SH-SY5Y (cell line): ENCODE results near the gene EGFL7.

Experiments used
- GATA2 ChIP-seq: IDR thresholded peaks from 2 replicates; pipeline ENCODE4 v1.6.1; 2011; ENCODE audit warnings: mild to moderate bottlenecking, low read depth, low read length
- GATA3 ChIP-seq: IDR thresholded peaks from 2 replicates; pipeline ENCODE4 v1.6.1; 2011; ENCODE audit warnings: low read depth, mild to moderate bottlenecking, low read length, moderate library complexity

DNA sequence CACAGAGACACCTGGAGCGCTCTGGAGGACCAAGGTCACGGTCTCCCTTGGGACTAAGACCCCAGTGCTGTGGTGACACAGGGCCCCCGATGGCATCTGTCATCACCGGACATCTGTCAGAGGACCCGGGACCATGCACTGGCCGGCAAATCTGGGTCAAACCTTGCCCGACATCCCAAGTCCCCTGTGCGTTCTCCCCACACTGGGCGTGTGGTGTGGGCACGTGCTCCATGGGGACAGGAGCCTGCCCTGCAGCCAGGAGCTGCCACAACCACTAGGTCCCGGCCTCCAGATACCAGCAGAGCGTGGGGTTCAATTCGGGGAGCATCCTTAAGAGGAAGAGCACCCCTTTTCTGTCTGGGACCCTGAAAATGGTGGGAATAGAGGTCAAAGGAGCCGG is 21.0 kb downstream of the EGFL7 start:
- TF ChIP-seq GATA2 (no peak), GATA3 (no peak)
